ENCODE results near the gene SERHL2.
"Not testable (repeated sequence)": the region's sequence is repeated elsewhere in the genome, so short reads cannot be mapped to it uniquely, and the experiment has no call there.

GRCh38 chr22:42539236-42539771 lies 14.5 kb upstream of the SERHL2 start:
- TF ChIP-seq RFX5 (IDR thresholded peaks at IDR 0.05; ENCODE audit: low read length); CTCF (IDR thresholded peaks at IDR 0.05); POLR2AphosphoS5 (IDR thresholded peaks at IDR 0.05; ENCODE audit: low read depth, low read length); USF2 (IDR thresholded peaks at IDR 0.05; ENCODE audit: borderline replicate concordance, low read depth, low read length); EP300 (IDR thresholded peaks at IDR 0.05; ENCODE audit: borderline replicate concordance in 1 of 2, low read depth in 1 of 2, low read length in 1 of 2); RAD21 (IDR thresholded peaks at IDR 0.05; ENCODE audit: low read length); GATA2 (CRISPR knock-in tag; IDR thresholded peaks at IDR 0.05); TAF1 (IDR thresholded peaks at IDR 0.05; ENCODE audit: borderline replicate concordance, low read depth, low read length); SMC3 (IDR thresholded peaks at IDR 0.05; ENCODE audit: low read depth, low read length): not testable (repeated sequence)
